ENCODE data around the gene PAPSS2.

DNA sequence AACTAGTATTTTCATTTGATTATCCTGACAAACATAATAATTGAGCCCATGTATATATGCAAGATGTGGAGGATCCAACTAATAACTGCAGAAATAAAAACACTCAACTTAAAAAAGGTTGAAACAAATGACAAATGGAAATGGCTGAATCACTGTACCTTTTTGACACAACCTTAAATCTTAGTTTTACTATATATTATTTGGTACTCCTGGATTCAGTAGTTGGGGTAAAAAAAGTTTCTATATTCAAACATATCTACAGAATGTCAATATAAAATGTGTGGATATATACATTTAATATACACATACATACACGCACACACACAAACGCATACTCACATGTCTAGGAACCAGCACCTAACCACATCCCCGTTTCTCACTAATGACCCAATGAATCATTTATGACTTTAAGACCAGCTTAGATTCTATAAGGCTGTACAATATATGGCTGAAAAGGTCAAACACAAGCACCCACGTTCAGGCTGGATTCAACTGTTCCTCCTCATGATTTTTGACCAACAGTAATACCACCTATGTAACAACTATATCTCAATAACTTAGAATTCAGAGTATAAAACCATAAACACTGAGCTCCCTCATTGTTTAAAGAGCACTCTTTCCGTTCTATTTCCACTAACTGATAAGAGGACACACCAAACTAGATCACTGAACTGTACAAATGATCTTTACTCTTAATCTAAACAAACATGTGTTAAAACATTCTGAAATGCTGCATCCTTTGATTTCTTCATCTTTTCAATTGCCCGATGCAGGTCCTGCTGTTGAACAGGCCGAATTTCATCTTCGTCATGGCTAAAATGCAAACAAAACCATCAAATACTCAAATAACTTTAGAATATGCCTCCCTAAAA is 94.6 kb downstream of the PAPSS2 start:
- TF ChIP-seq, protein P1, sequence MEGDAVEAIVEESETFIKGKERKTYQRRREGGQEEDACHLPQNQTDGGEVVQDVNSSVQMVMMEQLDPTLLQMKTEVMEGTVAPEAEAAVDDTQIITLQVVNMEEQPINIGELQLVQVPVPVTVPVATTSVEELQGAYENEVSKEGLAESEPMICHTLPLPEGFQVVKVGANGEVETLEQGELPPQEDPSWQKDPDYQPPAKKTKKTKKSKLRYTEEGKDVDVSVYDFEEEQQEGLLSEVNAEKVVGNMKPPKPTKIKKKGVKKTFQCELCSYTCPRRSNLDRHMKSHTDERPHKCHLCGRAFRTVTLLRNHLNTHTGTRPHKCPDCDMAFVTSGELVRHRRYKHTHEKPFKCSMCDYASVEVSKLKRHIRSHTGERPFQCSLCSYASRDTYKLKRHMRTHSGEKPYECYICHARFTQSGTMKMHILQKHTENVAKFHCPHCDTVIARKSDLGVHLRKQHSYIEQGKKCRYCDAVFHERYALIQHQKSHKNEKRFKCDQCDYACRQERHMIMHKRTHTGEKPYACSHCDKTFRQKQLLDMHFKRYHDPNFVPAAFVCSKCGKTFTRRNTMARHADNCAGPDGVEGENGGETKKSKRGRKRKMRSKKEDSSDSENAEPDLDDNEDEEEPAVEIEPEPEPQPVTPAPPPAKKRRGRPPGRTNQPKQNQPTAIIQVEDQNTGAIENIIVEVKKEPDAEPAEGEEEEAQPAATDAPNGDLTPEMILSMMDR (conservative IDR thresholded peaks at IDR 0.05 in 1 of 2, IDR thresholded peaks at IDR 0.05 in 1 of 2; ENCODE audit: low read depth in 1 of 2, low read length in 2 of 2): no peak
- TF ChIP-seq EZH2 (IDR thresholded peaks at IDR 0.05; ENCODE audit: low read length, missing control alignments): no peak
